ENCODE data around the gene ECHS1.

ECHS1 gene

DNA sequence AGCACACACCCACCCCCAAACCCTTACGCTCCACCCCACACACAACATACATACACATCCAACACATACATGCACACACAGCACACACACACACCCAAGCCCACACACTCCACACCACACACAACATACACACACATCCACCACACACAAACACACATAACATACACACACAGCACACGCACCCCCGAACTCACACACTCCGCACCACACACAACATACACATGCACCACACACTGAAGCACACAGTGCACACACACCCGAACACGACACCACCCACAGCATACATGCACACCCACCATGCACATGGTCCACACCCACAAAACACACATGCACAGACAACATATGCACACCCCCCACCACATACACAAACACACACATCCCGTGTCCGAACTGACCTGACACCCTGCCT lies 24.0 kb downstream of the ECHS1 start:
- Histone ChIP-seq H3K4me3 (ENCODE audit: severe bottlenecking) (no peak overlapping the region), H3K27me3 (ENCODE audit: insufficient read depth, poor library complexity, severe bottlenecking) (no peaks in the 10 kb centered on the region), H3K9me3 (ENCODE audit: severe bottlenecking) (no peaks in the 10 kb centered on the region), H3K4me1 (ENCODE audit: insufficient read depth, poor library complexity, severe bottlenecking) (no peaks in the 10 kb centered on the region), H3K27ac (ENCODE audit: poor library complexity, severe bottlenecking) (no peak overlapping the region), H3K36me3 (ENCODE audit: low read depth) (no peaks in the 10 kb centered on the region)
- no peak for ATAC-seq (ENCODE audit: low read depth)
- TF ChIP-seq, protein P1, sequence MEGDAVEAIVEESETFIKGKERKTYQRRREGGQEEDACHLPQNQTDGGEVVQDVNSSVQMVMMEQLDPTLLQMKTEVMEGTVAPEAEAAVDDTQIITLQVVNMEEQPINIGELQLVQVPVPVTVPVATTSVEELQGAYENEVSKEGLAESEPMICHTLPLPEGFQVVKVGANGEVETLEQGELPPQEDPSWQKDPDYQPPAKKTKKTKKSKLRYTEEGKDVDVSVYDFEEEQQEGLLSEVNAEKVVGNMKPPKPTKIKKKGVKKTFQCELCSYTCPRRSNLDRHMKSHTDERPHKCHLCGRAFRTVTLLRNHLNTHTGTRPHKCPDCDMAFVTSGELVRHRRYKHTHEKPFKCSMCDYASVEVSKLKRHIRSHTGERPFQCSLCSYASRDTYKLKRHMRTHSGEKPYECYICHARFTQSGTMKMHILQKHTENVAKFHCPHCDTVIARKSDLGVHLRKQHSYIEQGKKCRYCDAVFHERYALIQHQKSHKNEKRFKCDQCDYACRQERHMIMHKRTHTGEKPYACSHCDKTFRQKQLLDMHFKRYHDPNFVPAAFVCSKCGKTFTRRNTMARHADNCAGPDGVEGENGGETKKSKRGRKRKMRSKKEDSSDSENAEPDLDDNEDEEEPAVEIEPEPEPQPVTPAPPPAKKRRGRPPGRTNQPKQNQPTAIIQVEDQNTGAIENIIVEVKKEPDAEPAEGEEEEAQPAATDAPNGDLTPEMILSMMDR (IDR thresholded peaks at IDR 0.05; ENCODE audit: poor library complexity, severe bottlenecking), result no peak
- DNase-seq (ENCODE audit: low spot score), result no peak

DNA sequence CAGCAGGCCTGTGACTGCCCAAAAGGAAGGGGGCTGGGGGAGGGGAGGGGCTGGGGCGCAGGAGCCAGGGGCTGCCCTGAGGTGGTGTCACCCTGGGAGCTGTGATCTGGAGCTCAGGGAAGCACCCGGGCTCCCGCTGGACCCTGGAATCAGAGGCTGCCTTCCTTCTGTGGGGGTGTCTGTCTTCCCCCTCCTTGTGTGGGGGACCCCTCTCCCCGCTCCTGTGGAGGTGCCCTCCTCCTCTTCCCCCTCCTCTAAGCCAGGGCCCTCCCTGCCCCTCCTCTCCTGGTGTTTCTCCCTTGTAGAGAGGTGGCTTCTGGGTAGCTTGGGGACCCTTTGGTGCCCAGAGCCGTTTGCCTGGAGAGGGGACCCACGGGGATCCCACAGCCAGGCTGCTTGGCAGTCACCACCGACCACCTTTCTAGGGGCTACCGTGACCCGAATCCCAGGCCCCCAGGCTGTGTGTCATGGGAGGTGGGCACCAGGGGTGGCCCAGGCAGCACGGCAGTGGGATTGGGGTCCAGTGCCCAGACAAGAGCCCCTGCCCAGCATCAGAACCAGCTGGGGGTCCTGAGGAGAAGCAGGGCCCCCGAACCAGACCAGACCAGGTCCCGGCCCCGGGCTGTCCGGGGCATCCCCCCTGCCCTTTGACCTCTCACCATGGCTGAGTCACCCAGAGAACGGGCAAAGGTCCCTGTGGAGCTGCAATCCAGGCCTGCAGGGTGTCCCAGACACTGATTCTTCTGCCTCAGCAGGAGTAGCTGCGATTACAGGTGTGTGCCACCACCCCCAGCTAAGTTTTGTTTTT lies 25.2 kb downstream of the ECHS1 start:
- ATAC-seq (ENCODE audit: low read depth), result no peak
- TF ChIP-seq, protein P1 (IDR thresholded peaks at IDR 0.05; ENCODE audit: poor library complexity, severe bottlenecking), result no peak
- no peaks in the 10 kb centered on the region for H3K4me1 ChIP-seq (ENCODE audit: insufficient read depth, poor library complexity, severe bottlenecking)
- no peak overlapping the region for H3K27ac ChIP-seq (ENCODE audit: poor library complexity, severe bottlenecking)
- H3K36me3 ChIP-seq (ENCODE audit: low read depth), result no peaks in the 10 kb centered on the region
- H3K27me3 ChIP-seq (ENCODE audit: insufficient read depth, poor library complexity, severe bottlenecking), result no peaks in the 10 kb centered on the region
- no peak overlapping the region for H3K4me3 ChIP-seq (ENCODE audit: severe bottlenecking)
- DNase-seq (ENCODE audit: low spot score), result no peak
- no peaks in the 10 kb centered on the region for H3K9me3 ChIP-seq (ENCODE audit: severe bottlenecking)

DNA sequence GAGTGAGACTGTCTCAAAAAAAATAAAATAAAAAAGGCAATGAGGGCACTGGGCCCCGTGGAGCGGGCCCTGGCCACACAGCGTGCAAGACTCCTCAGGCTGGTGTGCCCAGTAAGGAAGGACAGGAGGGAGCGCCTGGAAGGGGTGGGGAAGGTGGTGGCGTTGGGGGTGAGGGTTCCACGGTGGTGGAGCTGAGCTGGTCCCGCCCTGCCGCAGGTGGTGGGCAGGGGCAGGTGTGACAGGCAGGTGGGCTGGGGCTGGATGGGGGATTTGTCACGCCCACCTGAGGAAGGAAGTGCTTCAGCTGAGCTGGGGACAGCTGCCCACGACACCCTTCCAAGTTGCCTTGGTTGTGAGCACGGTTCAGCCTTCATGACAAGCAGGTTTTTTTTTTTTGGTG lies 26.7 kb downstream of the ECHS1 start:
- Histone ChIP-seq H3K4me3 (ENCODE audit: severe bottlenecking) (no peak overlapping the region), H3K36me3 (ENCODE audit: low read depth) (no peaks in the 10 kb centered on the region), H3K27me3 (ENCODE audit: insufficient read depth, poor library complexity, severe bottlenecking) (no peaks in the 10 kb centered on the region), H3K27ac (ENCODE audit: poor library complexity, severe bottlenecking) (no peak overlapping the region), H3K9me3 (ENCODE audit: severe bottlenecking) (no peaks in the 10 kb centered on the region), H3K4me1 (ENCODE audit: insufficient read depth, poor library complexity, severe bottlenecking) (no peaks in the 10 kb centered on the region)
- DNase-seq (ENCODE audit: low spot score), result no peak
- ATAC-seq (ENCODE audit: low read depth), result no peak
- TF ChIP-seq, protein P1 (IDR thresholded peaks at IDR 0.05; ENCODE audit: poor library complexity, severe bottlenecking), result no peak

DNA sequence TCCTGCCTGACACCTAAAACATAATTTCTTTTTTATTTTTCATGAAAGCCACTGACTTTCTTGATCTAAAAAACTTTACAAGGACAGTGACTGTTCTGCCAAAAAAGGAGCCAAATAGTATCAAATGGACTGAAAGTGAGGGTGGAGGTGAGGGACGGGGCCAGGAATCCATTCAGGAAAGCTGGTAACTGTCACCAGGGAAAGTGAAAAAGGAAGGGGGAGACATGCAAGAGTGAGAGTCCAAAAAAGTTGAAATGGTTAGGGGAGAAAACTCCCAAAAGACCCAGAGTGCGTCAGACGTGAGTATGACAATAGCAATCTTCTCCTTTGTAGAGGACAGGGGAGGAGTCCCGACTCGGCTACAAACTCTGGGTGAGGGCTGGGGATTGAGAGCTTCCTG lies 28.9 kb downstream of the ECHS1 start:
- no peak for ATAC-seq (ENCODE audit: low read depth)
- Histone ChIP-seq H3K4me1 (ENCODE audit: insufficient read depth, poor library complexity, severe bottlenecking) (no peaks in the 10 kb centered on the region), H3K36me3 (ENCODE audit: low read depth) (no peaks in the 10 kb centered on the region), H3K27me3 (ENCODE audit: insufficient read depth, poor library complexity, severe bottlenecking) (no peaks in the 10 kb centered on the region), H3K27ac (ENCODE audit: poor library complexity, severe bottlenecking) (no peak overlapping the region), H3K9me3 (ENCODE audit: severe bottlenecking) (no peaks in the 10 kb centered on the region), H3K4me3 (ENCODE audit: severe bottlenecking) (no peak overlapping the region)
- TF ChIP-seq, protein P1 (IDR thresholded peaks at IDR 0.05; ENCODE audit: poor library complexity, severe bottlenecking), result no peak
- no peak for DNase-seq (ENCODE audit: low spot score)

DNA sequence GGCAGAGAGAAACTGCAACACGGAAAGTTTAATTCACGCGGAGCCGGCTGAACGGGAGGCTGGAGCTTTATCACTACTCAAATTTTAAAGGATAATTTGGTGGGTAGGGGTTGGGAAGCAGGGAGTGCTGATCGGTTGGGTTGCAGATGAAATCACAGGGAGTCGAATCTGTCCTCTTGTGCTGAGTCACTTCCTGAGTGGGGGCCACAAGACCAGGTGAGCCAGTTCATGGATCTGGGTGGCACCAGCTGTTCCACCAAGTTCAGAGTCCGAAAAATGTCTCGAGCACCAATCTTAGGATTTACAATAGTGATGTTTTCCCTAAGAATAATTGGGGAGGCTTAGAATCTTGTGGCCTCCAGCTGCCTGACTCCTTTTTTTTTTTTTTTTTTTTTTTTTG lies 29.6 kb downstream of the ECHS1 start:
- ATAC-seq (ENCODE audit: low read depth) (no peak), DNase-seq (ENCODE audit: low spot score) (no peak)
- no peaks in the 10 kb centered on the region for H3K9me3 ChIP-seq (ENCODE audit: severe bottlenecking)
- TF ChIP-seq, protein P1 (IDR thresholded peaks at IDR 0.05; ENCODE audit: poor library complexity, severe bottlenecking), result no peak
- H3K36me3 ChIP-seq (ENCODE audit: low read depth), result no peaks in the 10 kb centered on the region
- H3K4me1 ChIP-seq (ENCODE audit: insufficient read depth, poor library complexity, severe bottlenecking), result no peaks in the 10 kb centered on the region
- no peak overlapping the region for H3K27ac ChIP-seq (ENCODE audit: poor library complexity, severe bottlenecking)
- no peaks in the 10 kb centered on the region for H3K27me3 ChIP-seq (ENCODE audit: insufficient read depth, poor library complexity, severe bottlenecking)
- H3K4me3 ChIP-seq (ENCODE audit: severe bottlenecking), result no peak overlapping the region
